ENCODE measurements around the gene SDC4. TPM values are rescaled to one million over a fixed set of nuclear protein-coding genes. Genes with fewer than 3 reads are reported as not detected.

The SDC4 gene
- polyA plus RNA-seq, 1 donor (not counting 4 experiments of a cell fraction or from before 2014, with no cell fraction given), result 114 TPM

DNA sequence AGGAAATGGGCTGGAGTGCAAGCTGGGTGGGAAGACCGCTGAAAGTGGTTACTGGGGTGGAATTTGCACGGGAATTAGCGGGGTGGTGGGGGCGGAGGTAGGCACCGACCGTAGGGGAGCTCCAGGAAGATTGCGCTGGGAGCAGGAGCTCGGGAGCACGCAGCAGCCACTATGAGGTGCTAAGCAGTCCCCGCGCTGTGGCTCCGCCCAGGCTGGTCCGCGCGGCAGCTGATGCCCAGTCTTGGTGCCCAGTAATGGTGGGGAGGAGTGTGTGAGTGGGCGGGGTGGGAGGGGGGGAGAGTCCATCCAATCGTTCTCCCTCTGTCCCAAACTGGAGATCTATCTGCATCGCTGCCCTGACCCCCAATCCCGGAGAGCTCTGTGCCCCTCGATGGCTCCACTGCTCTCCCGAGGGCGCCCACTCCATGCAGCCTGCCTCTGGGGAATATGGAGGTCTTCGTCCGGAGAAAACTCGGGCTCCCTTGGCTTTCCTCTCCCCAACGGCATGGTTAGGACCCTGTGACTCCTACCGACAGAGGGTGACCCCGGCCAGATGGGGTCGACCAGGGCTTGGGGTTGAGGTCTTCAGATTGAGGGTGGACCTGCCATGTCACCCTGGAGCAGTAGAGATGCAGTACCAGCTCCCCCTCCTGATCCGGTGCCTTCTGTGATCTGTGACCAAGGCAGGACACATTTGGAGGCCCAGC lies 24.6 kb upstream of the SDC4 start:
- FAIRE-seq, result no peak
- Histone ChIP-seq H3K9me3 (ENCODE audit: control insufficient read depth, low read depth, low read length) (no peaks in the 10 kb centered on the region), H3K9ac (ENCODE audit: control insufficient read depth, extremely low read depth, insufficient read depth, low read length) (peak overlapping the region; percentile 52), H3K9me1 (ENCODE audit: control insufficient read depth, extremely low read depth, insufficient read depth, low read length) (no peaks in the 10 kb centered on the region), H4K20me1 (ENCODE audit: control insufficient read depth, extremely low read depth, insufficient read depth, low read length) (no peaks in the 10 kb centered on the region), H3K27ac (ENCODE audit: control insufficient read depth, insufficient read depth, low read length) (no peak overlapping the region), H2AFZ (ENCODE audit: control insufficient read depth, low read length) (peak overlapping the region; percentile 92), H3K27me3 (ENCODE audit: control insufficient read depth, extremely low read depth, insufficient read depth, low read length) (no peaks in the 10 kb centered on the region), H3K4me1 (ENCODE audit: control insufficient read depth, extremely low read depth, insufficient read depth, low read length) (peaks cover 5% of the 10 kb centered on the region), H3K4me3 (ENCODE audit: control insufficient read depth in 2 of 3, extremely low read depth in 1 of 3, insufficient read depth in 2 of 3, low read depth in 1 of 3, low read length in 3 of 3) (peak overlapping the region in 2 of 3 experiments; percentile 70 to 73), H3K79me2 (ENCODE audit: control insufficient read depth, insufficient read depth, low read length) (no peaks in the 10 kb centered on the region), H3K4me2 (ENCODE audit: control insufficient read depth, extremely low read depth, insufficient read depth, low read depth, low read length) (peak overlapping the region; percentile 92), H3K36me3 (ENCODE audit: control insufficient read depth in 2 of 2, extremely low read depth in 1 of 2, insufficient read depth in 2 of 2, low read length in 2 of 2) (peaks cover 0 to 5% of the 10 kb centered on the region in 2 experiments)
- TF ChIP-seq EZH2 (IDR thresholded peaks at IDR 0.05; ENCODE audit: low read length), result no peak
- TF ChIP-seq, protein P1, sequence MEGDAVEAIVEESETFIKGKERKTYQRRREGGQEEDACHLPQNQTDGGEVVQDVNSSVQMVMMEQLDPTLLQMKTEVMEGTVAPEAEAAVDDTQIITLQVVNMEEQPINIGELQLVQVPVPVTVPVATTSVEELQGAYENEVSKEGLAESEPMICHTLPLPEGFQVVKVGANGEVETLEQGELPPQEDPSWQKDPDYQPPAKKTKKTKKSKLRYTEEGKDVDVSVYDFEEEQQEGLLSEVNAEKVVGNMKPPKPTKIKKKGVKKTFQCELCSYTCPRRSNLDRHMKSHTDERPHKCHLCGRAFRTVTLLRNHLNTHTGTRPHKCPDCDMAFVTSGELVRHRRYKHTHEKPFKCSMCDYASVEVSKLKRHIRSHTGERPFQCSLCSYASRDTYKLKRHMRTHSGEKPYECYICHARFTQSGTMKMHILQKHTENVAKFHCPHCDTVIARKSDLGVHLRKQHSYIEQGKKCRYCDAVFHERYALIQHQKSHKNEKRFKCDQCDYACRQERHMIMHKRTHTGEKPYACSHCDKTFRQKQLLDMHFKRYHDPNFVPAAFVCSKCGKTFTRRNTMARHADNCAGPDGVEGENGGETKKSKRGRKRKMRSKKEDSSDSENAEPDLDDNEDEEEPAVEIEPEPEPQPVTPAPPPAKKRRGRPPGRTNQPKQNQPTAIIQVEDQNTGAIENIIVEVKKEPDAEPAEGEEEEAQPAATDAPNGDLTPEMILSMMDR (optimal IDR thresholded peaks at IDR 0.05 in 1 of 3, IDR thresholded peaks at IDR 0.05 in 1 of 3, conservative IDR thresholded peaks at IDR 0.05 in 1 of 3; ENCODE audit: extremely low read depth in 1 of 3, insufficient read depth in 2 of 3, low read length in 3 of 3), result no peak
- no peak for DNase-seq (ENCODE audit: low read depth, low spot score)
- dilution Hi-C loops (cut with MboI; ENCODE audit: extremely low pct_ligation_motif_present, low sequenced_read_pairs), result no loop called here

GRCh38 chr20:45372241-45372640 lies 24.0 kb upstream of the SDC4 start:
- Histone ChIP-seq H3K36me3 (ENCODE audit: control insufficient read depth in 2 of 2, extremely low read depth in 1 of 2, insufficient read depth in 2 of 2, low read length in 2 of 2) (peaks cover 5 to 8% of the 10 kb centered on the region in 2 experiments), H4K20me1 (ENCODE audit: control insufficient read depth, extremely low read depth, insufficient read depth, low read length) (no peaks in the 10 kb centered on the region), H3K4me3 (ENCODE audit: control insufficient read depth in 2 of 3, extremely low read depth in 1 of 3, insufficient read depth in 2 of 3, low read depth in 1 of 3, low read length in 3 of 3) (no peak overlapping the region), H3K27ac (ENCODE audit: control insufficient read depth, insufficient read depth, low read length) (no peak overlapping the region), H3K27me3 (ENCODE audit: control insufficient read depth, extremely low read depth, insufficient read depth, low read length) (no peaks in the 10 kb centered on the region), H2AFZ (ENCODE audit: control insufficient read depth, low read length) (no peak overlapping the region), H3K9me1 (ENCODE audit: control insufficient read depth, extremely low read depth, insufficient read depth, low read length) (no peaks in the 10 kb centered on the region), H3K9me3 (ENCODE audit: control insufficient read depth, low read depth, low read length) (no peaks in the 10 kb centered on the region), H3K79me2 (ENCODE audit: control insufficient read depth, insufficient read depth, low read length) (no peaks in the 10 kb centered on the region), H3K9ac (ENCODE audit: control insufficient read depth, extremely low read depth, insufficient read depth, low read length) (no peak overlapping the region), H3K4me1 (ENCODE audit: control insufficient read depth, extremely low read depth, insufficient read depth, low read length) (peaks cover 5% of the 10 kb centered on the region), H3K4me2 (ENCODE audit: control insufficient read depth, extremely low read depth, insufficient read depth, low read depth, low read length) (no peak overlapping the region)
- no peak for FAIRE-seq
- no peak for DNase-seq (ENCODE audit: low read depth, low spot score)
- no peak for TF ChIP-seq EZH2 (IDR thresholded peaks at IDR 0.05; ENCODE audit: low read length)
- dilution Hi-C loops (cut with MboI; ENCODE audit: extremely low pct_ligation_motif_present, low sequenced_read_pairs), result no loop called here
